Glutamatergic neuron (in vitro differentiated cells): Measurements from ENCODE around the gene PDIA4. TPM values are rescaled to one million over a fixed set of nuclear protein-coding genes. Genes with fewer than 3 reads are reported as not detected.
"Not testable (repeated sequence)": the region's sequence is repeated elsewhere in the genome, so short reads cannot be mapped to it uniquely, and the experiment has no call there.

Source experiments
- DNase-seq: peaks from one replicate; pipeline ENCODE4 v3.0.0; 2022
- H3K27ac Mint-ChIP-seq: one replicate; pipeline ENCODE4 v1.8.0; 2020; ENCODE audit warnings: mild to moderate bottlenecking, mixed read lengths, inconsistent platforms; ENCODE audit not compliant: unreplicated experiment
- H3K27me3 Mint-ChIP-seq: one replicate; pipeline ENCODE4 v1.8.0; 2020; ENCODE audit warnings: mild to moderate bottlenecking, moderate library complexity, mixed read lengths, inconsistent platforms; ENCODE audit not compliant: unreplicated experiment
- H3K36me3 Mint-ChIP-seq: one replicate; pipeline ENCODE4 v1.8.0; 2020; ENCODE audit warnings: mild to moderate bottlenecking, mixed read lengths, inconsistent platforms; ENCODE audit not compliant: unreplicated experiment
- H3K4me1 Mint-ChIP-seq: one replicate; pipeline ENCODE4 v1.8.0; 2020; ENCODE audit warnings: mild to moderate bottlenecking, low read depth, mixed read lengths, inconsistent platforms; ENCODE audit not compliant: unreplicated experiment
- H3K4me3 Mint-ChIP-seq: one replicate; pipeline ENCODE4 v1.8.0; 2020; ENCODE audit warnings: mild to moderate bottlenecking, mixed read lengths, inconsistent platforms; ENCODE audit not compliant: unreplicated experiment
- H3K9me3 Mint-ChIP-seq: one replicate; pipeline ENCODE4 v1.8.0; 2020; ENCODE audit warnings: mild to moderate bottlenecking, moderate library complexity, mixed read lengths, inconsistent platforms; ENCODE audit not compliant: unreplicated experiment
- CTCF ChIP-seq: fragments of 200-600 bp; sonication (generic); IDR thresholded peaks from one replicate; pipeline ENCODE4 v1.5.0; 2021; ENCODE audit not compliant: partially characterized antibody, unreplicated experiment
- total RNA-seq: library from RNA; stranded (reverse); fragmentation: NEBNext Ultra II Directional; extraction: Animal tissue kit (Norgen Biotek cat#: 25700); gene quantifications from one replicate; pipeline ENCODE4 v1.2.1, GENCODE V29; 2021; ENCODE audit not compliant: unreplicated experiment

Gene PDIA4
- total RNA-seq, 1 donor from 2014 or later, result 69.0 TPM

GRCh38 chr7:149031353-149031910 lies 3.1 kb upstream of the PDIA4 start:
- Mint-ChIP-seq H3K27ac (no peak overlapping the region), H3K4me1 (peaks cover 6% of the 10 kb centered on the region), H3K9me3 (peaks cover 2% of the 10 kb centered on the region), H3K36me3 (no peaks in the 10 kb centered on the region), H3K4me3 (no peak overlapping the region), H3K27me3 (peaks cover 5% of the 10 kb centered on the region)
- DNase-seq, result no peak
- no peak for TF ChIP-seq CTCF

DNA sequence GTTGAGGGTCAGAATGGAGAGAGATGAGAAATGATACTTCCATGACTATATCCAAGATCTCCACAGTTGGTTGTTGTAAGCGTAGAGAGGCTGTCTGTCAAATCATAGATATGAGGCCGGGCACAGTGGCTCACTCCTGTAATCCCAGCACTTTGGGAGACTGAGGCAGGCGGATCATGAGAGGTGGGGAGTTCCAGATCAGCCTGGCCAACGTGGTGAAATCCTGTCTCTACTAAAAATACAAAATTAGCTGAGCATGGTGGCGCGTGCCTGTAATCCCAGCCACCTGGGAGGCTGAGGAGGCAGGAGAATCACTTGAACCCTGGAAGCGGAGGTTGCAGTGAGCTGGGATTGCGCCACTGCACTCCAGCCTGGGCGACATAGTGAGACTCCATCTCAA lies 2.1 kb upstream of the PDIA4 start:
- not testable (repeated sequence) for H3K27ac Mint-ChIP-seq, H3K36me3 Mint-ChIP-seq, DNase-seq, H3K9me3 Mint-ChIP-seq, H3K27me3 Mint-ChIP-seq, H3K4me3 Mint-ChIP-seq, H3K4me1 Mint-ChIP-seq

DNA sequence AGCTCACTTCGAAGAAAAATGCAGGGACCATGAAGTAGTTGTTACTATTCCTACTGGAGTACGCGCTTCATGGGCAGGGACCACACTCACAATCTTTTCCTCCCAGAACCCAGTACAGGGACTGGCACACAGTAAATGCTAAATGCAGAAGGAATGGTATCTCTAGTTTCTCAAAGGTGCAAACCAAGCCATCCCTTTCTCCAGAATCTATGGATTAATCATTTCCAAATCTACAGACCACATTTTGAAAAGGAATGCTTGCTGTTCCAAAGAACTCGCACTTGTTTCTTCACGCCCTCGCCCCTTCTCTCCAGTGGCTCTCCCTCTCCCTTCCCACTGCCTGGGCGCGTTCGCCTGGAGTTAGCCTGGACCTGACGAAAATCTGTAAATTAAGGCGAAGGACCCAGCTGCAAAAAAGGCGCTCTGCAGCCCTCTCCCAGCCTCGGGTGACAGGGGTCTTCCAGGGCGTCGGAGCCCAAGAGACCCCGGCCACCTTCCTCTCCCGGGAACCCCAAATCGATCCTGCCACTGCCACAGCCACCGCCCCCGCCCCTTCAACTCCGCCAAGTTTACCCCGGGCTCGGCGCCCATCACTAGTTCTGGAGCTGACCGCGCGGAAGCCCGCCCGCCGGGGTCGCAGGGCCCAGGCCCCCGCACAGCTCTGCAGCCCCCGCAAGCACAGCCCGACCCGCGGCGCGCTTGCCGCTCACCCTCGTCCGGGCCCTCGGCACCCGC lies 527 bp downstream of the PDIA4 start:
- peak overlapping the region; percentile 76 for H3K27ac Mint-ChIP-seq
- H3K4me1 Mint-ChIP-seq, result peaks cover 21% of the 10 kb centered on the region
- peak overlapping the region; percentile 90 for H3K4me3 Mint-ChIP-seq
- no peak for TF ChIP-seq CTCF
- H3K27me3 Mint-ChIP-seq, result peaks cover 5% of the 10 kb centered on the region
- peak; percentile 44 for DNase-seq
- no peaks in the 10 kb centered on the region for H3K36me3 Mint-ChIP-seq
- peaks cover 2% of the 10 kb centered on the region for H3K9me3 Mint-ChIP-seq

DNA sequence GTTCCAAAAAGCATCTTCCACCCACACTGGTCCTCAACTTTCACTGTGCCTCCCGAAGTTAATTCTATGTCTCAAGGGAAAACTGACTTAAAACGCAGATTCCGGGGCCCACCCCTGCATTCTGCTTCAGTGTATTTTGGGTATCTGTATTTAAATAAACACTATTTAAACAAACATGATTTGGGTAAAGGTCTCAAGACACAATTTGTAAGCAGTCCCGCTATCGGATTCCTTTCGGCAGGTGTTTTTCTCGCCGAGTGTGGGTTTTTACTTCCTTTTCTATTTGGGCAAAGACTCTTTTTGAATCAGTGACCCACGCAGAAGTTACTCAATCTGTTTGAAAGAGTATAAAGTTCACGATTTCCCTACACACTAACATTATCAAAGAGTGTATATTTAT lies 1.2 kb downstream of the PDIA4 start:
- Mint-ChIP-seq H3K27ac (no peak overlapping the region), H3K4me1 (peaks cover 26% of the 10 kb centered on the region), H3K27me3 (peaks cover 5% of the 10 kb centered on the region), H3K36me3 (no peaks in the 10 kb centered on the region), H3K4me3 (peak overlapping the region; percentile 90), H3K9me3 (peaks cover 2% of the 10 kb centered on the region)
- TF ChIP-seq CTCF, result no peak
- no peak for DNase-seq

DNA sequence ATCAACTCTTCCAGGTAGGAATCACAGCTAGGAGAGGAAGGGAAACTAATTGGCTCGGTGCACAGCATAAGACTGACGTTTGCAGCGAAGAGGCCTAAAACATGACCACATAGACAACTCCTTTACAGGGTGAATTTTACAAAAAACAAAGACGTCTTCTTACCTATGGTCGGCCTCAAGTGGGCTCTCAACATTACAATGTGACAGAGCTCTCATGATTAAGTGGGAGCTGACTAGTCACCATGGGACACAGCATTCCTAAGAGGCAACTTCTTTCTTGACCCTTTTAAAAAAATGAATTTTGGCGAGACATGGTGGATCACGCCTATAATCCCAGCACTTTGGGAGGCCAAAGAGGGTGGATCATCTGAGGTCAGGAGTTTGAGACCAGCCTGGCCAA lies 4.6 kb downstream of the PDIA4 start:
- Mint-ChIP-seq H3K9me3 (peaks cover 1% of the 10 kb centered on the region), H3K27me3 (peaks cover 2% of the 10 kb centered on the region), H3K36me3 (peaks cover 5% of the 10 kb centered on the region), H3K4me3 (no peak overlapping the region), H3K4me1 (peaks cover 31% of the 10 kb centered on the region), H3K27ac (no peak overlapping the region)
- no peak for DNase-seq
- no peak for TF ChIP-seq CTCF
